Activated T-cell treated with anti-CD3 and anti-CD28 coated beads for 24 hours (primary cell): ENCODE measurements around the gene MDM4.
"Not testable (repeated sequence)": the region's sequence is repeated elsewhere in the genome, so short reads cannot be mapped to it uniquely, and the experiment has no call there.

Experiments
- DNase-seq: peaks from one replicate; pipeline ENCODE4 v3.0.0-alpha.2; 2020; ENCODE audit warnings: low read depth

MDM4 gene

GRCh38 chr1:204516180-204516879 is at the start of gene MDM4:
Gene MDM4 (plus strand): TSS chr1:204516406. CDS start chr1:204525519, 9,113 bp downstream.
- peak; percentile 91 for DNase-seq

- DNase-seq = no peak
Measured at GRCh38 chr1:204466416-204467405, 49.5 kb upstream of the MDM4 start.

- DNase-seq = no peak
Measured at GRCh38 chr1:204468206-204468605, 48.0 kb upstream of the MDM4 start.

- no peak for DNase-seq
Measured at GRCh38 chr1:204468766-204469302, 47.4 kb upstream of the MDM4 start.

- no peak for DNase-seq
Measured at GRCh38 chr1:204469304-204469703, 46.9 kb upstream of the MDM4 start.

GRCh38 chr1:204471687-204472086 is 44.5 kb upstream of the MDM4 start:
- no peak for DNase-seq

GRCh38 chr1:204472660-204473059 is 43.5 kb upstream of the MDM4 start:
- DNase-seq = no peak

GRCh38 chr1:204473400-204473965 is 42.7 kb upstream of the MDM4 start:
- no peak for DNase-seq

- DNase-seq = no peak
Measured at GRCh38 chr1:204475656-204476432, 40.4 kb upstream of the MDM4 start.

- DNase-seq = no peak
Measured at GRCh38 chr1:204476563-204476962, 39.6 kb upstream of the MDM4 start.

GRCh38 chr1:204477036-204477740 is 39.0 kb upstream of the MDM4 start:
- DNase-seq = no peak

- DNase-seq = no peak
Measured at GRCh38 chr1:204478172-204478899, 37.9 kb upstream of the MDM4 start.

GRCh38 chr1:204478921-204479320 is 37.3 kb upstream of the MDM4 start:
- no peak for DNase-seq

- DNase-seq = no peak
Measured at GRCh38 chr1:204479387-204480136, 36.6 kb upstream of the MDM4 start.

- DNase-seq = no peak
Measured at GRCh38 chr1:204480515-204480914, 35.7 kb upstream of the MDM4 start.

- DNase-seq = no peak
Measured at GRCh38 chr1:204483791-204484190, 32.4 kb upstream of the MDM4 start.

GRCh38 chr1:204486513-204487255 is 29.5 kb upstream of the MDM4 start:
- DNase-seq = not testable (repeated sequence)

GRCh38 chr1:204487256-204487615 is 29.0 kb upstream of the MDM4 start:
- DNase-seq = no peak

GRCh38 chr1:204491655-204492054 is 24.6 kb upstream of the MDM4 start:
- no peak for DNase-seq
